ENCODE measurements around the gene MAGIX.

MAGIX gene

GRCh38 chrX:49198540-49199314, 36.2 kb downstream of the MAGIX start:
- no peak overlapping the region for H3K4me3 ChIP-seq (ENCODE audit: low read depth, low read length)
- TF ChIP-seq CTCF (IDR thresholded peaks at IDR 0.05; ENCODE audit: low read depth, low read length) = no peak
- in situ Hi-C loops (cut with HindIII; ENCODE audit: low sequenced_read_pairs) = no loop called here
- no peak for DNase-seq (ENCODE audit: low read depth, low spot score)

- DNase-seq (ENCODE audit: low read depth, low spot score) = no peak
- TF ChIP-seq CTCF (IDR thresholded peaks at IDR 0.05; ENCODE audit: low read depth, low read length) = no peak
- no peak overlapping the region for H3K4me3 ChIP-seq (ENCODE audit: low read depth, low read length)
- in situ Hi-C loops (cut with HindIII; ENCODE audit: low sequenced_read_pairs) = no loop called here
Observed at GRCh38 chrX:49199315-49199595, 36.7 kb downstream of the MAGIX start.

GRCh38 chrX:49199906-49200771, 37.6 kb downstream of the MAGIX start, which contains the start of gene SYP:
TSS of gene SYP (minus strand) at chrX:49200193. CDS start at chrX:49200186, 7 bp downstream.
- in situ Hi-C loops (cut with HindIII; ENCODE audit: low sequenced_read_pairs) = no loop called here
- H3K4me3 ChIP-seq (ENCODE audit: low read depth, low read length) = peak within 1 kb of the TSS; percentile 13
- DNase-seq (ENCODE audit: low read depth, low spot score) = peak; percentile 84
- TF ChIP-seq CTCF (IDR thresholded peaks at IDR 0.05; ENCODE audit: low read depth, low read length) = no peak

GRCh38 chrX:49202022-49202421, 39.5 kb downstream of the MAGIX start:
- DNase-seq (ENCODE audit: low read depth, low spot score) = no peak
- no peak for TF ChIP-seq CTCF (IDR thresholded peaks at IDR 0.05; ENCODE audit: low read depth, low read length)
- H3K4me3 ChIP-seq (ENCODE audit: low read depth, low read length) = no peak overlapping the region
- in situ Hi-C loops (cut with HindIII; ENCODE audit: low sequenced_read_pairs) = no loop called here

GRCh38 chrX:49203536-49203935, 41.0 kb downstream of the MAGIX start:
- in situ Hi-C loops (cut with HindIII; ENCODE audit: low sequenced_read_pairs) = no loop called here
- DNase-seq (ENCODE audit: low read depth, low spot score) = no peak
- TF ChIP-seq CTCF (IDR thresholded peaks at IDR 0.05; ENCODE audit: low read depth, low read length) = no peak
- no peak overlapping the region for H3K4me3 ChIP-seq (ENCODE audit: low read depth, low read length)

- in situ Hi-C loops (cut with HindIII; ENCODE audit: low sequenced_read_pairs) = no loop called here
- H3K4me3 ChIP-seq (ENCODE audit: low read depth, low read length) = no peak overlapping the region
- TF ChIP-seq CTCF (IDR thresholded peaks at IDR 0.05; ENCODE audit: low read depth, low read length) = no peak
- DNase-seq (ENCODE audit: low read depth, low spot score) = no peak
Observed at GRCh38 chrX:49204017-49204416, 41.5 kb downstream of the MAGIX start.

Measured in astrocyte of the spinal cord (primary cell).